ENCODE results near the gene CRK.

CRK gene

GRCh38 chr17:1503699-1504098 is 47.7 kb upstream of the CRK start:
- Histone ChIP-seq H3K27ac (ENCODE audit: low read length) (no peak overlapping the region), H3F3A (ENCODE audit: insufficient read depth, low read length) (no peaks in the 10 kb centered on the region), H4K20me1 (ENCODE audit: insufficient read depth, low read length) (no peaks in the 10 kb centered on the region), H3K27me3 (replicated peaks; ENCODE audit: insufficient read depth, low read length) (no peaks in the 10 kb centered on the region), H3K9me2 (replicated peaks; ENCODE audit: insufficient read depth, low read length) (no peaks in the 10 kb centered on the region), H3K36me3 (replicated peaks; ENCODE audit: insufficient read depth, low read length) (no peaks in the 10 kb centered on the region), H3K9me3 (replicated peaks; ENCODE audit: insufficient read depth, low read length) (no peaks in the 10 kb centered on the region), H3K4me3 (ENCODE audit: low read length) (no peak overlapping the region), H3K4me2 (ENCODE audit: low read depth, low read length) (no peak overlapping the region), H3K79me2 (ENCODE audit: low read length) (no peaks in the 10 kb centered on the region), H3K9ac (ENCODE audit: low read length) (no peak overlapping the region), H3K4me1 (ENCODE audit: low read length) (no peaks in the 10 kb centered on the region), H2AFZ (ENCODE audit: low read length) (no peak overlapping the region)
- TF ChIP-seq, protein P1, sequence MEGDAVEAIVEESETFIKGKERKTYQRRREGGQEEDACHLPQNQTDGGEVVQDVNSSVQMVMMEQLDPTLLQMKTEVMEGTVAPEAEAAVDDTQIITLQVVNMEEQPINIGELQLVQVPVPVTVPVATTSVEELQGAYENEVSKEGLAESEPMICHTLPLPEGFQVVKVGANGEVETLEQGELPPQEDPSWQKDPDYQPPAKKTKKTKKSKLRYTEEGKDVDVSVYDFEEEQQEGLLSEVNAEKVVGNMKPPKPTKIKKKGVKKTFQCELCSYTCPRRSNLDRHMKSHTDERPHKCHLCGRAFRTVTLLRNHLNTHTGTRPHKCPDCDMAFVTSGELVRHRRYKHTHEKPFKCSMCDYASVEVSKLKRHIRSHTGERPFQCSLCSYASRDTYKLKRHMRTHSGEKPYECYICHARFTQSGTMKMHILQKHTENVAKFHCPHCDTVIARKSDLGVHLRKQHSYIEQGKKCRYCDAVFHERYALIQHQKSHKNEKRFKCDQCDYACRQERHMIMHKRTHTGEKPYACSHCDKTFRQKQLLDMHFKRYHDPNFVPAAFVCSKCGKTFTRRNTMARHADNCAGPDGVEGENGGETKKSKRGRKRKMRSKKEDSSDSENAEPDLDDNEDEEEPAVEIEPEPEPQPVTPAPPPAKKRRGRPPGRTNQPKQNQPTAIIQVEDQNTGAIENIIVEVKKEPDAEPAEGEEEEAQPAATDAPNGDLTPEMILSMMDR (IDR thresholded peaks at IDR 0.05; ENCODE audit: low read length) = no peak
- TF ChIP-seq EZH2 (optimal IDR thresholded peaks at IDR 0.05; ENCODE audit: low read depth, low read length) = no peak
- no peak for TF ChIP-seq EZH2phosphoT487 (IDR thresholded peaks at IDR 0.05; ENCODE audit: low read length)
- DNase-seq = no peak

DNA sequence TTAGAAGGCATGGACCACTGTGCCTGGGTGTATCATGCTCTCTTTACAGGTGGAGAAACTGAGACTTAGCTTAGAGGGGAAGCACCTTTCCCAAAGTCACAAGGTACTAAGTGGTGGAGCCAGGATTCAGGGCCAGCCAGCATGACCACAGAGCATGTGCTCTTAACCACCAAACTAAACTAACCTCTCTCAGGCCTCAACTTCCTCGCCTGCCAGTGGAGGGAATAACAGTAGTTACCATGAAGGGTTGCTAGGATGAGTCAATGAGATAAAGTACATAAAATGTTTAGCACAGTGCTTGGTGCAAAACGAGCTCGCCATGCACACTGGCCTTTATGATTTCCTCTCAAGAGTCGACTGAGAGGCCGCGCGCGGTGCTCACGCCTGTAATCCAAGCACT is 42.8 kb upstream of the CRK start:
- no peak overlapping the region for H3K4me2 ChIP-seq (ENCODE audit: low read depth, low read length)
- H3K4me1 ChIP-seq (ENCODE audit: low read length) = no peaks in the 10 kb centered on the region
- no peaks in the 10 kb centered on the region for H3K9me2 ChIP-seq (replicated peaks; ENCODE audit: insufficient read depth, low read length)
- no peak overlapping the region for H3K4me3 ChIP-seq (ENCODE audit: low read length)
- no peaks in the 10 kb centered on the region for H3F3A ChIP-seq (ENCODE audit: insufficient read depth, low read length)
- H3K79me2 ChIP-seq (ENCODE audit: low read length) = no peaks in the 10 kb centered on the region
- no peaks in the 10 kb centered on the region for H3K36me3 ChIP-seq (replicated peaks; ENCODE audit: insufficient read depth, low read length)
- no peaks in the 10 kb centered on the region for H4K20me1 ChIP-seq (ENCODE audit: insufficient read depth, low read length)
- no peak overlapping the region for H3K27ac ChIP-seq (ENCODE audit: low read length)
- no peak for DNase-seq
- no peaks in the 10 kb centered on the region for H3K27me3 ChIP-seq (replicated peaks; ENCODE audit: insufficient read depth, low read length)
- no peak overlapping the region for H2AFZ ChIP-seq (ENCODE audit: low read length)
- no peaks in the 10 kb centered on the region for H3K9me3 ChIP-seq (replicated peaks; ENCODE audit: insufficient read depth, low read length)
- TF ChIP-seq, protein P1 (IDR thresholded peaks at IDR 0.05; ENCODE audit: low read length) = no peak
- no peak for TF ChIP-seq EZH2 (optimal IDR thresholded peaks at IDR 0.05; ENCODE audit: low read depth, low read length)
- TF ChIP-seq EZH2phosphoT487 (IDR thresholded peaks at IDR 0.05; ENCODE audit: low read length) = no peak
- no peak overlapping the region for H3K9ac ChIP-seq (ENCODE audit: low read length)

- H3K27ac ChIP-seq (ENCODE audit: low read length) = no peak overlapping the region
- no peaks in the 10 kb centered on the region for H3K9me2 ChIP-seq (replicated peaks; ENCODE audit: insufficient read depth, low read length)
- H4K20me1 ChIP-seq (ENCODE audit: insufficient read depth, low read length) = no peaks in the 10 kb centered on the region
- no peak overlapping the region for H3K4me3 ChIP-seq (ENCODE audit: low read length)
- DNase-seq = no peak
- no peaks in the 10 kb centered on the region for H3K36me3 ChIP-seq (replicated peaks; ENCODE audit: insufficient read depth, low read length)
- no peak overlapping the region for H3K9ac ChIP-seq (ENCODE audit: low read length)
- H3K4me2 ChIP-seq (ENCODE audit: low read depth, low read length) = no peak overlapping the region
- TF ChIP-seq EZH2phosphoT487 (IDR thresholded peaks at IDR 0.05; ENCODE audit: low read length) = no peak
- TF ChIP-seq, protein P1 (IDR thresholded peaks at IDR 0.05; ENCODE audit: low read length) = no peak
- TF ChIP-seq EZH2 (optimal IDR thresholded peaks at IDR 0.05; ENCODE audit: low read depth, low read length) = no peak
- no peaks in the 10 kb centered on the region for H3K79me2 ChIP-seq (ENCODE audit: low read length)
- no peaks in the 10 kb centered on the region for H3K9me3 ChIP-seq (replicated peaks; ENCODE audit: insufficient read depth, low read length)
- no peaks in the 10 kb centered on the region for H3K4me1 ChIP-seq (ENCODE audit: low read length)
- no peaks in the 10 kb centered on the region for H3K27me3 ChIP-seq (replicated peaks; ENCODE audit: insufficient read depth, low read length)
- no peak overlapping the region for H2AFZ ChIP-seq (ENCODE audit: low read length)
- no peaks in the 10 kb centered on the region for H3F3A ChIP-seq (ENCODE audit: insufficient read depth, low read length)
Measured at GRCh38 chr17:1498233-1498632, 42.2 kb upstream of the CRK start.

All from MM.1S (cell line).